OCI-M2 (cell line): ENCODE measurements around the gene TNNC1.

Source experiments
- DNase-seq: peaks from one replicate; lab custom pipeline; 2025; ENCODE audit not compliant: unreplicated experiment; lab: John Stamatoyannopoulos, UW

Gene TNNC1

DNA sequence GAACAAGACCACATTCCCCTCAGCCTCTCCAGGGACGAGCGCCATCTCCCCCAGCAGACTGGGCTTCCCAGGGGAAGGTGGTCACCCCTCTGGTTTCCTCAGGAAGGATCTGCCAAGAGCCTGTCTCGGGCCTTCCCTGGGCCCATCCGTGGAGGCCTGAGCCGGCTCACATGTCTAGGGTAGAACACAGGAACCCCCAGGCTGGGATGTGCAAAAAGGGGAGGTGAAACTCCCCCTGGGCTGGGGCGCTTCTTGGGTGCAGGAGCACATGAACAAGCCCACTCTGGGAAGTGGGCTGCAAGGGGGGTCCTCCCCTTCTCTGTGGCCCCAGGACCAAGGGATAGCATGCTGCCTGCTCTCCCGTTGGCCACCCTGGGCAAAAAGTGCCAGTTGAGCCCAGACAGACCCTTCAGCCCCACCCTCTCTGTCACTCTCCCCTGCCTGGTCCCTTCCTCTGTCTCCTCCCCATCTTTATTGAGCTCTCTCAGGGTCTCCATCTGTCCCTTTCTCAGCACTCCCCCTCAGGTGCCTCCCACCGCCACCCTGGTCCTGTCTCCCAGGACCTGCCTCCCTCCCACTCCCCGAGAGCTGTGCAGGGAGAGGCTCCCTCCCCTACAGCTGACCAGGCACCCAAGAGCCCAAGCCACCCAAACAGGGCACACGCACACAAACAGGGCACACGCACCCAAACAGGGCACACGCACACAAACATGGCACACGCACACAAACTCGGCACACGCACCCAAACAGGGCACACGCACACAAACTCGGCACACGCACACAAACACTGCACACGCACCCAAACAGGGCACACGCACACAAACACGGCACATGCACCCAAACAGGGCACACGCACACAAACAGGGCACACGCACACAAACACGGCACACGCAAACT lies 9.8 kb downstream of the TNNC1 start:
- DNase-seq: no peak

DNA sequence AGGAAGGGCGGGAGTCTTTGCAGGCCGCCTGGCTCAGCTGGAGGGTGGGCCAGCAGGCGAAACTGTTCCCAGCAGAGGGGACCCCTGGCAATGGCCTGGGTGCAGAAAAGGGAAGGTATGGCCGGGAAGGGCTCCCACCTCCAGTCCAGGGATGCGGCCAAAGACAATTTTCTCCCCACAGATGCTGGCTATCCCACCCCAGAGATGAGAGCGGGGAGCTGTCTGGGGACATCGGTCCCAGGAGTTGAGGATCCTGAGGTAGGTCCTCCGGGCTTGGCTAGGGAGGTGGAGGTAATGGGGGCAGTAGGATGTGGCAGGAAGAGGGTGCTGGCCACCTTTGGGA lies 10.6 kb downstream of the TNNC1 start:
- DNase-seq: no peak

DNA sequence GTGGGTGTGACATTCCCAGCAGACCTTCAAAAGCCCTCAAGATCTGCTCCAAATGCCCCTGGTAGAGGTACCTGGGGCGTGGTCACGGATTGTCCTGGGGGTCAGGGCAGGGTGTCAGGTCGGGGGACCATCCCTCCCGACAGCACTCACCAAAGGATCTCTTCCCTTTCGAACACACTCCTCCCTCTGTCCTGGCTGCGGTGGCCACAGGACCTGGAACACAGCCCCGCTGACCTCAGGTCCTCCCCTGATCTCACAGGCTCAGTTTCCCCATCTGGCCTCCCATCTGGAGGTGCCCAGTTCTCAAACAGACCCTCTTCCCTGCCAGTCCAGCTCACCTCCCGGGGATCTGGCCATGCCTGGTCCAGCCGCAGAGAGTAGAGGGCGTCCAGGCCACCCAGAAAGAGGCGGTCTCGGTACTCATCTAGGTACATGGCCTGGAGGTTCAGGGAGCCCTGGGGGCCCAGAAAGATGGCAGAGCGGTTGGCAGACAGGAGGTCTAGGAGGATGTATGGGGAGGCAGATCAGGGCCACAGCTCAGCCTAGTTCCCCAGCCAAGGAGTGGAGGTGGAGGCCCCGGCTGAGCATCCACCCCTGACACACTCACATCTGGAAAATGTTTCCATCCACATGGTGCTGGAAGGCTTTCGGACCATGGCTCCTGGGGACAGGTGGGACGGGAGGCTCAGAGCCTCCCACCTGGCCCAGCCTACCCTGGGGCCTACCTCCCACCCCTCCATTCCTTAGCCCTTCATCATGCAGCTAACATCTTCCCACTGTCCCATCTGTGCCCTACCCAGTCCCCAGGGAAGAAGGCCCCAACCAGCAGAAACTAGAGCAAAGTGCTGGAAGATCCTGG lies 11.2 kb downstream of the TNNC1 start:
- DNase-seq: no peak

DNA sequence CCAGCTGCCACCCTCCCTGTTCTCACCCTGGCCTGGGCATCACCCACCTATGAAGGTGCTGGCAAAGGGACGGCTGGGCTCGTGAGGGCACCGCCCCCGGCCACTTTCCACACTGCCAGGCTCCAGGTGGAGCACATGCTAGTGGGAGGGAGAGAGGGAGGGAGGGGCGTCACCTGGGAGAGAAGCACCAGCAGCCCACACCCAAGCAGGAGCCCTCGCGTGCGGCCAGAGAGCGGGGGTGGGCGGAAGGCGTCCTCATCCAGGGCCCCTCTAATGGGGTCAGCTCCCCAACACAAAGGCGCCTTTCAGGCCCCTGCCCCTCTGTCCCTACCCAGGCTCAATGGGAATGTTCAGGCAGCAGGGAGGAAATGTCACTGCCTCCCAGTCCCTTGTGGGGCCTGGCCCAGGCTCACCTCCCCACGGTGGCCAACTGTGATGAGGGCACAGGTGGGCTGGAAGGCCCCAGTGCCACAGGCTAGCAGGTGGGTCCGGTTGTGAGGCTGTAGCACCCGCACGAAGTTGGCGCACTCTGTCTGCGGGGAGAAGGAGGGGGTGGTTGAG lies 12.0 kb downstream of the TNNC1 start:
- no peak for DNase-seq

DNA sequence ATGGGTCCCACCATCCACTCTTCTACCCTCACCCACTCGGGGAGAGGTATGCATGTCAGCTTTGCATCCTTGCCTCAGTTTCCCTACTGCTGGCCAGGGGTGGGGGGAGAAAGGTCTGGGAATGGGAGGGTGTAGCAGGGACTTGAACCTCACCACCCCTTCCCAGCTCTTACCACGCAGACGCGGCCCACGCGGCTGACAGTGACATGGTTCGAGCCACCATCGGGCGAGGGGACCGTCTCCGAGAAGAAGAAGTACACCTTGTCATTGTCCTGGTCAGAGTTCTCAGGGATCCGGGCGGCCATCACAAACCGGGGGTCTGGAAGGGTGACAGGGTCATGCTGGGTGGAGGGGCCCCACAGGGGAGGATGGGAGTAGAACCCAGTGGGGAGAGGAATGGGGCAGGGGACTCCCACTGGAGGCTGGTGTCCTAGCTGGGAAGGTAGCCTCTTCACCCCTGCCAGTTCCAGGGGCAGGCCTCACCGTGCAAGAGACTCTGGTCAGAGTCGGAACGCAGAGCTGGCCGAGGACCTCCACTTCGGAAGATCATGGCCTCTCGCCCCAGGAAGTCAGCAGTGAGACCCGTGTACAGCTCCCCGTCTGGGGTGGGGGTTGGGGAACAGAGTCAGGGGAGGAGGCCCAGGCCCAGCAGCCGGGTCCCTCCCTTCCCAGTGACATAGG lies 12.6 kb downstream of the TNNC1 start:
- no peak for DNase-seq

DNA sequence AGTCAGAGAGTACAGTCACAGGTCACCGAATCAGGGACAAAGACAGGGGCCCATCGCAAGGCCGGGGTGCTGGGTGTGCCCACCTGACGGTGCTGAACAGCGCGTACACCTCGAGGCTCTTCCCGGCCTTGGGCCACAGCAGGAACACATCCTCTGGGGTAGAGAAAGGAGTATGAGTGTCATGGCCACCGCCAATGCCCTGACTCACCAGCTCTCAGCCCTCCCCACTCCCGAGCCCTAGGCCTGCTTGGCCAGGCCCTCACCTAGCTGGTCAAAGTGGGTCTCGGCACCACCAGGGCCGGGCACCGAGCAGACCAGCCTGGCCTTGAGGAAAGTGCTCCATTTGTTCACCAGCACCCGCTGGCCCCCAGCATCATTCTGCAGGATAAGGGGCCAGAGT lies 13.2 kb downstream of the TNNC1 start:
- no peak for DNase-seq

DNA sequence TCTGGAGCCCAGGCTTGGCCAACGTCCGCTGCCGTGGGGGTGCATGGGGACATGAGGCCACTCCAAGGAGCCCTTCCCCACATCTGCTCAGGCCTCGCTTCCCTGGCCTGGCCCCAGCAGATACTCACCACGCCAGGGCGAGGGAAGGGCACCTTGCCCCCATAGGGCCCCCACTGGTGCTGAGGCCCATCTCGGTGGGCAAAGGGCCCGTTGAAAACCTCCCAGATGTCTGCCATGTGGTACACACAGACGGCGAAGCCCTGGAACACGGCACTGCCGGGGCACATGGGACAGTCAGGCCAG lies 13.6 kb downstream of the TNNC1 start:
- no peak for DNase-seq

DNA sequence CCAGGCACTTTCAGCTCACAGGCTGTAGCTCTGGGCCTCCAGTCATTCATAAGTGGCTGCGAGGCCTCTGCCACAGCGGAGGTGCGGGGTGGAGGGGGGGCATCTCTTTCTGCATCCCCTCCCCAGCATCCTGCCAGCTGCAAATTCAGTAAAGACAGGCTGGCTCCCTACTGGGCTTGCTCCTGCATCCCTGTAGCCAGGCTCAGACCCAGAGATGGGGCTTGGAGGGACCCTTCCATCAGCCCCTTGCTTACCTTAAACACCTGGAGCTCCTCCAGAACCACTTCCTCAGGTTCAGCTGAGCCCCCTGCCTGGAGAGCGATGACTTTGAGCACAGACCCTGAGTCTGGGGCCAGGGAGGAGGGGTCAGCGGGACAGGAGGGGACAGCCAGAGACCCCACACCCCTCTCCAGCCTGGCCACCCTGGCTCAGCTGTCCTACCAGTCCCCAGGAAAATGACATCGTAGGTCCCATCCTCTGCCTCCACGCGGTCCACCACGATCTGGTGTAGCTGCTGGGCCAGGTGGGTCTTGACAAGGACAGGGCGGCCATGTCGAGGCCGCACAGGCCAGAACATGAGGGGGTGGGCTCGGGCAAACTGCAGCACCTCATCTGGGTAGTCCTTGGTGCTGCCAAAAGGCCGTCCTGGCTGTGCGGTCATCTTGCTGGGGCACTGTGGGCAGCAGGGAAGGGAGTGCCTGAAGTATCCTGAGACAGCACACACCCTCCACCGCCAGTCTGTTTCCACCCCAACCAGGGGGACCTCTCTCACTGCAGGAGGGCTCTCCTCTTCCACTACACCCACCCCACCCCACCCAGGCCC lies 14.2 kb downstream of the TNNC1 start:
- no peak for DNase-seq

DNA sequence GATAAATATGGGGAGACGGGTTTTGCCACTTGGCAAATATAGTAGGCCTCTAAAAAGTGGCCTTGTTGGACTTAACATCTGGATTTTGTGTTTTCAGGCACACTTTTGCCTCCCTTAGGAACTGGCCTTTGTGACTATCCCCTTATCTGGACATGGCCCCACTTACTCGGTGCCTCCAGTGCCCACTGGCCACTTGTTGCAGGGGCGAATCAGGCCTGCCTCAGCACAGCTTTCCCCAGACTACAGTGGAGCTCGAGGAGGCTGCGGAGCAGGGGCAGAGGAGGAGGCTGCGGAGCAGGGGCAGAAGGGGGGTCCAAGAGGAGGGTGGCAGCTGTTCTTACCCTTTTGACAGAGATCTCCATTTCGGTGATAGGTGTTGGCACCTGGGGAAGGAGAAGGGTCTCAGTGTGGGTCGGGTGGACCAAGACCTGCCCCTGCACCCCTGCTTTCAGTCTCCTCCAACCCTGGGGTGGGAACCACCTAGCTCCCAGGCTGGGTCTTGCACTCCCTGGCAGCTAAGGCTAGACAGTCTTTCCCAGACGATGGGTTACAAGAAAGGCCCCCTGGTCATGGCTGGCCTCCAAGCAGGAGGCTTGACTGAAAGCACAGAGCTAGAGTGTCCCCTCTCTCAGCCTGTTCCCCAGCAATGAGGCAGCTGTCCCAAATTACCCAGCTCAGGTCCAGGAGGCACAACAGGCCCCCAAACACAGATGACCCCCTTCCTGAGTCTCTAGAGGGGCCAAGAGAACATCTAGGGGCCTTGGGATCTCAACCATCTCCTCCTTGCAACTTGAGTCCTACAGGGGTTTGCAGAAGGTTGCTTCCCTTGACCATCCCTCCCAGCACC lies 15.0 kb downstream of the TNNC1 start:
- no peak for DNase-seq

DNA sequence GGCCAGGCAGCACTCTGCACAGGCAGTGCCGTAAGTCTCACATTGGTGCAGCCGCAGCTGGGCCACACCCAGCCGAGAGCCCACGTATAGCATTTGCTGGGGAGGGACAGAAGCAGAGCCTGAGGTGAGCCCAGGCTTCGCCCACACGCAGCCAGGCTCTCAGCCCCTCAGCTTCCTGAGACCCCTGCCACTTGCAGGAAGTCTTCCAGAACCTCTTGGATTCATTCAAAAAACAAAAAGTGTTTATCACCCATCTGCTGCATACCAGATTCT lies 15.8 kb downstream of the TNNC1 start:
- DNase-seq: no peak

DNA sequence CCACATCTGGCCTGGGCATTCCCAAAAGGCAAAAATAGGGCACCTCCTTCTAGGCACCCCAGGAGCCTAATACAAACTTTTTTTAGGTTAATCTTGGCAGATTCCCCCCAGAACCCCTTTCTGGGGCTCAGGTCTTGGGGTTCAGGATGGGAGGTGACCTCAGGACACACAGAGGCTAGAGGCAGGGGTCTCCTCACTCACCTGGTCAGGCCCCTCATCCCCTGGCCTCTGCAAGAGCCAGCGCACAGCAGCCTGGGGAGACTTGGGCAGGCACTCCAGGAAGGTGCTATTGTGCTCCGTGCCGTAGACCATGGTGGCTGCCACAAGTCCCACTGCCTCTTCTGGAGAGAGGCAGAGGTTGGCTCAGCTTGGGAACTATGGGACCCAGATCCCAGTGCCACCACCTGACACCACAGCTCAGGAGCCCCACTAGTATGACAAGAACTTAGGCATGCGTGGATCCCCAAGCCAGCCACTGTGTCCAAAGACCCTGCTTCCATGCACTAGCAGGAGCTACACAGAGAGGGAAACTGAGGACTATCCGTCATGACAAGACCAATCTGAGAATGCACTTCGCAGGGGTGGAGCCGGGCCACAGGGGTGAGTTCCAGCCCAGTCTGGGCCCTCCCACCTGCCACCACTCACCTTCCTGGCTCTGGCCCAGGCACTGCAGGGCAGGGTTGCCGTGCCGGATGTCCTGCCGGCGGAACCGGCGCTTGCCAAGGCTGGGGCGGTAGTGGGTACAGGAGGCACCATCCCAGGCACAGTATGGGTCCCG lies 16.3 kb downstream of the TNNC1 start:
- no peak for DNase-seq

DNA sequence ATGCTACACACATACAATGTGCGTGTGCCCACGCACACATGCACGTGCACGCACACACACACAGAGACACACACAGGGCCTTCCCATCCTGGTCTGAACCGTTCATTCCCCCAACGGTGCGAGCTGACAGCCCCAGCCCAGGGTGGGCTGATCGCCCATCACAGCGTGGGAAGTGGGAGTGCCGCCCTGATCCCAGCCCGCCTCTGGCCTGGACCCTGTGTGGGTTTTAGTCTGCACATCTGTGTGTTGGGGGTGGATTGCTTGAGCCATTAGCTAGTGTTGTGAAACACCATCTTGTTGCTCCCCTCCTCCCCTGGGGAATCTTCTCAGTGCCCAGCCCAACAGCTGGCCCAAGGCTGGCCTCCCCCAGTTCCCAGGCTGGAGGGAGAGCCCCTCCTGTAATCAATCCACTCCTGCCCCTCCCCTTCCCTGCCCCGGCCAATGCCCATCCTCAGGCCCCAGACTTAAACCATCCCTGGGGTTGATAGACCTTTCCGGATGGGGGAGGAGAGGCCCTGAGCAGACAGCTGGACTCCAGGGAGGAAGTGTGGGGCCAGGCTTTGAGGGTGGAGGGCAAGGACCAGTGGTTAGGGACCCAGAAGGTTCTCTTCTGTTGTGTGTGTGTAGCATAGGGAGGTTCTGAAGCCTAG lies 17.2 kb downstream of the TNNC1 start:
- no peak for DNase-seq

DNA sequence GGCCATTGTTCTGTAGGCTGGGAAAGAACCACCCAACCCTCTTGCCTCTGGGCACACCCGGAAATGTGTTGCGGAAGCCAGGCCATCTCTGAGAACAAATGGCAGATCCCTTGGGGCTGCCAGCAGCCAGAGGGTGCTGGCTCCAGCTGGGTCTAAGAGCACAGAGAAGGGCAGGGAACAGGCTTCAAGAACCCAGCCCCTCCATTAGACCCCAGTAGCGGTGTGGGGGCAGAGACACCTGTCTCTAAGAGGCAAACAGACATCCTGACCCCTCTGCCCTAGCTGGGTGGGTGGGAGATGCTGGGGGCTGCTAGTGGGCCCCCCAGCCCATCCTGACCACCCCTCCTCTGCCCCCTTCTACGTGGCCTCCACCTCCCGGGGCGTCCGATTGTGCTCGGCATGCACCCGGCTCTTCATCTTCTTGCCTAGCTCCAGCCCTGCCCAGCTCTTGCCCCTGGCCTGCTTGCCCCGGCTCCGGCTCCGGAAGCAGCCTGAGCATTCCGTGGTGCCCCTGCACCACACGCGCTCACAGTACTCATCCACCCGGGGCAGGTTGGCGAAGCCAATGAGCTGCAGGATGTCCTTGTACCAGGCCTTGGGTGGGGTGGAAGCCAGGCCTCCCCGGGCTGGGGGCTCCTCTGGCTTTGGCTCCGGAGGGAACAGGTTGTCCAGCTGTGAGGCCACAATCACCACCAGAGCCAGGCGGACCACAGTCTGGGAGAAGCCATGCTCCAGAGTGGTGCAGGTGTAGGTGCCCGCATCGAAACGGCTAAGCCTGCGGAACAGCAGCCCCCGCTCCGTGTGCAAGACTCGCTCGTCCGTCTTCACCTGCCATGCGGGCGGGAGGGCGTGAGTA lies 18.4 kb downstream of the TNNC1 start:
- no peak for DNase-seq

DNA sequence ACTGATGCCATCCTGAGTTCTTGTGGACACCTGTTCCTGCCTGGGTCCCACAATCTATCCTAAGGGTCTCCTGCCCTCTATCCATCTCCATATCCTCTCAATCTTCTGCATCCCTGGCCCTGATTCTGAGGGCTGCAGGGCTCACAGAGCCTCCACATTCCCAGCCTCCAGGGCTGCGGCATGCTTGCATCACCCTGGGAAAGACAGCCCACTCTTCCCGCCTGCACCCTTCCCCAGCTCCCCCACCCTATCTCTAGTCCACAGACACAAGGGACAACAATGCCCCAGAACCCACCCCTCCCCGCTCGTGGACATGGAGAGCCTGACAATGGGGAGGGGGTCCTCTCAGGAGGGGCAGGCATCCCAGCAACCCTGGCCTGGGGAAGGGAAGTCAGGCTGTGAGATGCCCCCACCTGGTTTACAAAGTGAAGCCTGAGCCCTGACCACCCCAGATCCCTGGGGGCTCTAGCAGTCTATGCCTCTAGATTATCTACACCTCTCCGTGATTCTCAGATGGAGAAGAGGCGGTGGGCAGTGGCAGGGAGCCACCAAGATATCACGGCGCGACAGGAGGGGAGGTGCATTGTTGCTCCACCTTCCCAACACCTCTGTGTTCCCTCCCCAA lies 19.2 kb downstream of the TNNC1 start:
- DNase-seq: no peak

DNA sequence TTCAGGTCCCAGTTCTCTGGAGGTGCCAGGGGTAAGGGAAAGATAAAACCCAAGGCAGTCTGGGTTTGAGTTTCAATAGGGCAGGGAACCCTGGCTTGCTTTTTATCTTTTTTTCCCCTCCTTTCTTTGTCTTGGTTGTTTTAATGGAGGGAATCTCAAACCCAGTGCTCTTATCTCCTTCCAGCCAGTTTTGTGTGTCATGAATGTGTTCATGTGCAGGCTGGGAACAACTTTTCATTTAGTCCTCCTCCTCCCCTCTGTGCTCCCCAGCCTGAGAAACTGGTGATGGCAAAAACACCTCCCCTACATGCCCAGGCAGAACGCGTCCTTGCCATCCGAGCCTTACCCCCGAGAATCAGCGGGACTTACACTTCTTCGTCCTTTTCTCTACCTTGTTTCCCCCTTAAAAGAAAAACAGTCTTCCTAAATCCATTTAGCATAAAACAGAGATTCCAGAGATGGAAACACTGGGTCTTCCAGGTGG lies 19.8 kb downstream of the TNNC1 start:
- peak; percentile 23 for DNase-seq

DNA sequence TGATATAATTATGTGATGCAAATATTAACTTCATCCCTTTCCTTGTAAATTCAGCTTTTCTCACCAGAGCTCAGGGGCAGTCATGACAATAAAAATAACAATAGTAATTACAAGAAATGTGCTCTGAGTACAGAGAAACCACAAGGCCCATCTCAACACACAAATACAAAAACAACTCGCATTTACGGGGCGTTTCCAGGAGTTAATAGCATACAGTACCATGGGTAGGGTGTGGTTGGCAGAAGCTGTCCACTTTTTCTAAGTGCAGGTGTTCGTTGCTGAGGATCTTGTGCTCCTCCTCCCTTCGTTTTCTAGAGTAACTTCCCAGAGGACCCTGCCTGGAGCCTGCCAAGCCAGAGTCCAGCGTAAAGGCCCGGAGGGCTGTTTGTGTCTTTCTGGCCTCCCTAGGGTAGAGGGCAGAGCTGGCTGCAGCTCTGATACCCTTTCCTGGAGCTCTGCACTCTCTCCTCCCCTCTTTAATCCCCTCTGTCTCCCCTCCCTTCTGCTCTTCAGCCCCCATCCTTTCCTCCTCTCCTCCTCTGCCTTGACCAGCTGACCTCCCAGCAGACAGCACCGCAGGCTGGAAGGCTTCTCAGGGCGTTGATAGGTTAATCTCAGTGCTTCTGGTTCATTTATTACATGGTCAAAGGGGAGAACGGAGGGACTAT lies 20.4 kb downstream of the TNNC1 start:
- DNase-seq: no peak

DNA sequence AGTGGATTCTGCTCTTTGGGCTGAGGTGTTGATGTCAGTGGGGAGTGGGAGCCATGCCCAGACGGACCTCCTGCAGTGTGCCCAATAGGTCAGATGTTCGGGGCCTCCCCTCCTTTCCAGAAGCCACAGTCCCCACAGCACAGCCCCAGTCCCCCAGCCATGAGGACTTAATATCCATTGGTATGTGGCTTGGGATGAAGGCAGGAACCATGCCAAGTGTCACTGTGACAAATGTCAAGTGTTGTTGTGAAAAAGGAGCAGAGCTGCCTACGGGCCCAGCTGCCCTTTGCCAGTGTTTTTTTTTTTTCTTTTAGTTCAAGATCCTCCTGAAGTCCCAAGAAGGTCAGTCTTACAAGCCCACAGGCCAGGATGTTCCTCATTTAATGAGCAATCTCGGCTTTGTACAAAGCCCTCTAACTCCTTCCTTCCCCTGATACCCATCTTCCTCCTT lies 21.1 kb downstream of the TNNC1 start:
- no peak for DNase-seq
